Mesodermal cell (in vitro differentiated cells): Measurements from ENCODE around the gene CARD11.
"Not testable (repeated sequence)": the region's sequence is repeated elsewhere in the genome, so short reads cannot be mapped to it uniquely, and the experiment has no call there.

Experiments used
- H3K27ac ChIP-seq: 2 replicates; pipeline ENCODE4 v1.7.0; 2013; ENCODE audit warnings: mild to moderate bottlenecking, low read depth, low read length, moderate library complexity; ENCODE audit not compliant: severe bottlenecking
- H3K36me3 ChIP-seq: 2 replicates; pipeline ENCODE4 v1.7.1; 2013; ENCODE audit warnings: mild to moderate bottlenecking, low read length, moderate library complexity; ENCODE audit not compliant: control insufficient read depth, insufficient read depth
- H3K4me1 ChIP-seq: one replicate; pipeline ENCODE4 v1.7.1; 2013; ENCODE audit warnings: mild to moderate bottlenecking, low read length; ENCODE audit not compliant: insufficient read depth, control insufficient read depth, poor library complexity, severe bottlenecking
- H3K4me3 ChIP-seq: 2 replicates; pipeline ENCODE4 v1.7.0; 2013; ENCODE audit warnings: low read length, control low read depth, mild to moderate bottlenecking; ENCODE audit not compliant: insufficient read depth, poor library complexity, severe bottlenecking; ENCODE audit errors: extremely low read depth
- H3K9me3 ChIP-seq: 2 replicates; pipeline ENCODE4 v1.7.1; 2013; ENCODE audit warnings: mild to moderate bottlenecking, low read length, moderate library complexity; ENCODE audit not compliant: control insufficient read depth
- WGBS, 2 experiments: methylation state at CpG; one replicate each; pipeline ENCODE4 v1.1.5; 2013; ENCODE audit warnings: missing lambda C conversion rate in 2 of 2; ENCODE audit not compliant: insufficient coverage in 2 of 2; 5-methylcytosine and 5-hydroxymethylcytosine counted together

Gene CARD11

DNA sequence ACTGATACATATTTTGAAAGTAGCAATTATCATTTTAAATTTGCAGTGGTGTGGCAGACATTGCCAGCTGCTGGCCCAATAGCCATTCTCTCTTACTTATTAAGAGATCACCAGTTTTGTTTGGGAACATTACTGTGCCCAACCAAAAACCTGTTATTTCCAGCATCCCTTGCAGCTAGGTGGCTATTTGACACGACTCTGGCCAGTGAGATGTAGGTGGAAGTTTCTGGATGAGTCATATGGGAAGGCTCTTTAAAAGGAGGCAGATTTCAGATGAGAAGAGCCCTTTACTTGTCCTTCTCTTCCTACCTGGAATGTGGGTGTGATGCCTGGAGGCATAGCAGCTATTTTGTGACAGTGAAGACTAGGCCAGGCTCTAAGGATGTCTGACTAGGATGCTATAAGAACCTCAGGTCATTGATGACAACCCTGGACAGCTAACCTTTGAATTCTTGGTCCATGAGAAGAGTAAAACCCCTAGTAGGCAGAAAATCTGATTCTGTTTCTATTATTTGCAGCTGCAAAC, 77.9 kb downstream of the CARD11 start:
- WGBS, 2 experiments: no CpG with 5 or more reads among the region's 1 CpG
- peaks cover 18% of the 10 kb centered on the region for H3K9me3 ChIP-seq
- no peaks in the 10 kb centered on the region for H3K36me3 ChIP-seq
- no peak overlapping the region for H3K27ac ChIP-seq
- no peaks in the 10 kb centered on the region for H3K4me1 ChIP-seq
- H3K4me3 ChIP-seq: no peak overlapping the region

DNA sequence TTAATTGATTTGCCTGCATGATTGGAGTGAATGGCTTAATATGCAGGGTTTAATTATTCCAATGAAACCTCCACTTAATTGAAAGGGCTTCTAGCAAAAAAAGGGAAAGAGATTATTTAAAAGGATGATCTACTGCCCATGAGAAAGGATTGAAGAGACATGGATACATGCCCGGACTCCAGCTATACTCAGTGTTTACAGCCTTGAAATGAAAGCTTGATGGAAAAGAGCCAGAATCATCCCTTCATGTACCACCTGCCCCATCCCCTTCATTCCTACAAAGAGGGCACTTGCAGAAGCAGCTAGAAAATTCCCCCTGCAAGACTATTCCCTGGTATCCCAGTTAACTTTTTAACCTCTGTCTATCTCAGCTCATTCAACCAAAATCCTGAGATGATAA, 78.4 kb downstream of the CARD11 start:
- peaks cover 19% of the 10 kb centered on the region for H3K9me3 ChIP-seq
- H3K36me3 ChIP-seq: no peaks in the 10 kb centered on the region
- 75 to 100% methylated on average over 1 of the region's 1 CpG for WGBS, 2 experiments
- no peaks in the 10 kb centered on the region for H3K4me1 ChIP-seq
- no peak overlapping the region for H3K27ac ChIP-seq
- no peak overlapping the region for H3K4me3 ChIP-seq

DNA sequence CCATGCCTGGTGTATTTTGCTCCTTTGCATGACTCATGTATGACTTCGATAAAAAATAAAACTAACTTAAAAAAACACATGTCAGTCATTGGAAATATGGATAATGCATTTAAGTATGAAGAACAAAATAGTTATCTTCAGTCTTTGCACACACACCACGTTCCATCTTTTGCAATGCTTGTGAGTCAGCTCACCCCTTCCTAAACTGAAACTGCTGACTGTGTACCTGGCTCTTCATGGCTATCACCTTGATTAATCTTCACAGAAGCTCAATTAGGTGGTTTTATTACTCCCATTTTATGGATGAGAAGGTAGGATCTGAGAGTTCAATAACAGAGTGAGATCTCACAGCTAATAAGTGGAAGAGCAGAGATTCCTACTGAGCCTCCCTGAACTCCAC, 79.5 kb downstream of the CARD11 start:
- H3K4me1 ChIP-seq: no peaks in the 10 kb centered on the region
- H3K36me3 ChIP-seq: no peaks in the 10 kb centered on the region
- WGBS, 2 experiments: no CpG with 5 or more reads among the region's 2 CpGs
- peaks cover 12% of the 10 kb centered on the region for H3K9me3 ChIP-seq
- H3K4me3 ChIP-seq: no peak overlapping the region
- no peak overlapping the region for H3K27ac ChIP-seq

DNA sequence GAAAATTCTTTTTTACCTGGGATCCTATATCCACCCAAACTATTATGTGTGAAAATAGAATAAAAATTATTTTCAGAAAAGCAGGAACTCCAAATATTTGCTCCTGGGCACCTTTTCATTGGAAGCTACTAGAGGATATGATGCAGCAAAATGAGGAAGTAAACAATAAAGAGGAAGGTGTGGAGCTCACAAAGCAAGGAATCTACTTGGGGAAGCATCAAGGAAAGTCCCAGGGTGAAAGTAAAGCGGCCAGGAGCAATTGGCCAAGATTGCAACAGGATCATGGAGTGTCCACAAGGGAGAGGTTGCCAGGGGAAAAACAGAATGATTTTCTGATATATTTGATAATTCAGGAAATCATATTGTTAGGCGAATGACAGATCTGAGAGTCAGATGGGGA, 80.8 kb downstream of the CARD11 start:
- Histone ChIP-seq H3K27ac (no peak overlapping the region), H3K4me1 (no peaks in the 10 kb centered on the region), H3K4me3 (no peak overlapping the region), H3K9me3 (peaks cover 12% of the 10 kb centered on the region), H3K36me3 (no peaks in the 10 kb centered on the region)
- WGBS, 2 experiments: 88 to 90% methylated on average over 1 to 2 of the region's 2 CpGs

DNA sequence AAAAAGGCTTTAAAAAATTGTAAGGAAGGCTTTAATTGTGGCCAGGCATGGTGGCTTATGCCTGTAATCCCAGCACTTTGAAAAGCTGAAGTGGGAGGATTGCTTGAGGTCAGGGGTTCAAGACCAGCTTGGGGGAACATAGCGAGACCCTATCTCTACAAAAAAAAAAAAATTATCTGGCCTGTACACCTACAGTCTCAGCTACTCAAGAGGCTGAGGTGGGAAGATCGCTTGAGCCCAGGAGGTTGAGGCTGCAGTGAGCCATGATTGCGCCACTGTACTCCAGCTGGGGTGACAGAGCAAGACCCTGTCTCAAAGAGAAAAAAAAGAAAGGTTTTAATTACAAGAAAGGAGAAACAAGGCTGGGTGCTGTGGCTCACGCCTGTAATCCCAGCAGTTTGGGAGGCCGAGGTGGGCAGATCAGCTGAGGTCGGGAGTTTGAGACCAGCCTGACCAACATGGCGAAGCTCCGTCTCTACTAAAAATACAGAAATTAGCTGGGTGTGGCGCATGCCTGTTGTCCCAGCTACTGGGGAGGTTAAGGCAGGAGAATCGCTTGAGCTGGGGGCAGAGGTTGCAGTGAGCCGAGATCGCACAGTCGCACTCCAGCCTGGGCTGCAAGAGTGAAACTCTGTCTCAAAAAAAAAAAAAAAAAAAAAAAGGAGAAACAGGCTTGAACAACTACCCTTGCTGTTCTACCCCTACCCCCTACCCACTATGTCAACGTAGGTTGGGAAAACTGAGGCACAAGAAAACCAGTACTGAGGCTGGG, 83.7 kb downstream of the CARD11 start:
- H3K4me3 ChIP-seq: no peak overlapping the region
- peaks cover 10% of the 10 kb centered on the region for H3K4me1 ChIP-seq
- WGBS, 2 experiments: 86 to 98% methylated on average over 5 to 10 of the region's 14 CpGs
- no peak overlapping the region for H3K27ac ChIP-seq
- H3K36me3 ChIP-seq: no peaks in the 10 kb centered on the region
- H3K9me3 ChIP-seq: peaks cover 5% of the 10 kb centered on the region

DNA sequence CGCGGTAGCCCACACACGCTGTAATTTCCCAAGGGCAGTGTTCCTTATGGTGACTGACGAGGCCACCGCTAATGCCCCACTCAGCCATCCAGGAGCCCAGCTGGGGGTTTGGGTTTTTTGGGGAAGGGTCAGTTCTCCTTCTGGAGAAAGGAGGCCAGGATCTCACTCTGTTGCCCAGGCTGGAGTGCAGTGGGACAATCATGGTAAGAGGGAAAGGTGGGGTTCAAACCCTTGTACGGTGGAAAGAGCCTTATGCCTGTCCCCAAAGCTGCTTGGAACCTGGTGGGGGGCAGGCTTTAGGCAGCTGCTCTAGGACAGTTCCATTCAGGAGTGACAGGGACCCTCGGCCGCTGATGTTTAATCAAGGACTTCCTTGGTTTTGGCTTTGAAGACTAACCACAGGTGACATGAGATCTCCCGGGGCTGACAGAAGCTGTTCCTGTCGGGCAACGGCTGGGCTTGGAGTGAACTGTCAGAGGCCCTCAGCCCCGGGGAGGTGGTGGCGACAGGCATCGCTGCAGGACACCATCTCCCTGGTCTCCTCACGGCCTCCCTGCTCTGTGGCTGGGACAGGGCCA, 84.5 kb downstream of the CARD11 start:
- H3K36me3 ChIP-seq: no peaks in the 10 kb centered on the region
- no peak overlapping the region for H3K4me3 ChIP-seq

DNA sequence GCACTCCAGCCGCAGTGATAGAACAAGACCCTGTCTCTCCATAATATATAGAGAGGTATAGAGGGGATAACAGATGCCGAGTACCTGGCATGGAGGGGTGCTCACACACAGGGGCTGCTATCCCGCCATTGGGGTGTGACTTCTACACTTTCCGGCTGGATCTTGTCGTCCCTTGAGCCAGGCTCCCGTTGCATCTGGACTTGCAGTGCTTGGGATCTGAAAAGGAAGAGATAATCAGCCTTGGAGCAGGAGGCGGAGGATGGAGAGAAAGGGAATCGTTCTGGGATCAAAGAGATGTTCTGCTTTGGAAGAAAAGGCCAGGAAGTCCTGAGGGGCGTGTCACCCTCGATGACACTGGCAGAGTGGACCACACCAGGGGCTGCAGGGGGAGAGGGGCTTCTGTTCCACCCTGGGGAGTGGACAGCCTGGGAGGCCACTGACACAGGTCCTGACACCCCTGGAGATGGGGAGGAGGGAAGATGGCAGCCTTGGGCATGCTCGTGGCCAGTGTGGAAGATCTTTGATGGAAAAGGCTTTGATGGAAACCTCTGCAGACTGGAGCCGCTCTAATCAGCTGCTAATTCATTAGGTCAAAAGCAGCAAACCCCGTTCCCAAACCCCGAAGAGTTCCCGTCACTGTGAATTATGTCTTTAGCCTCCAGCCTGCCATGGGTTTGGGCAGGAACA, 85.1 kb downstream of the CARD11 start:
- no peak overlapping the region for H3K4me3 ChIP-seq
- 89 to 94% methylated on average over 13 of the region's 15 CpGs for WGBS, 2 experiments

More for the DNA sequence above, 84.5 kb downstream of the CARD11 start:
- Histone ChIP-seq H3K4me1 (peaks cover 10% of the 10 kb centered on the region), H3K9me3 (peaks cover 5% of the 10 kb centered on the region), H3K27ac (no peak overlapping the region)
- WGBS, 2 experiments: 92 to 94% methylated on average over 11 to 13 of the region's 15 CpGs

DNA sequence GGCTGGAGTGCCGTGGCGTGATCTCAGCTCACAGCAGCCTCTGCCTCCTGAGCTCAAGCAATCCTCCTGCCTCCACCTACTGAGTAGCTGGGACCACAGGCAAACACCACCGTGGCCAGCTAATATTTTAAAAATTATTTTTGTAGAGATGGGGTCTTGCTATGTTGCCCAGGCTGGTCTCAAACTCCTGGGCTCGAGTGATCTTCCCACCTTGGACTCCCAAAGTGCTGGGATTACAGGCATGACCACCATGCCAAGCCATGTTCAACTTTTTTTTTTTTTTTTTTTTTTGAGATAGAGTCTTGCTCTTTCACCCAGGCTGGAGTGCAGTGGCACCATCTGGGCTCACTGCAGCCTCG, 86.3 kb downstream of the CARD11 start:
- not testable (repeated sequence) for H3K4me3 ChIP-seq, H3K4me1 ChIP-seq
- WGBS, 2 experiments: 70 to 100% methylated on average over 2 to 3 of the region's 5 CpGs

More for the DNA sequence above, 85.1 kb downstream of the CARD11 start:
- Histone ChIP-seq H3K27ac (no peak overlapping the region), H3K4me1 (peaks cover 10% of the 10 kb centered on the region), H3K36me3 (no peaks in the 10 kb centered on the region), H3K9me3 (peaks cover 5% of the 10 kb centered on the region)

DNA sequence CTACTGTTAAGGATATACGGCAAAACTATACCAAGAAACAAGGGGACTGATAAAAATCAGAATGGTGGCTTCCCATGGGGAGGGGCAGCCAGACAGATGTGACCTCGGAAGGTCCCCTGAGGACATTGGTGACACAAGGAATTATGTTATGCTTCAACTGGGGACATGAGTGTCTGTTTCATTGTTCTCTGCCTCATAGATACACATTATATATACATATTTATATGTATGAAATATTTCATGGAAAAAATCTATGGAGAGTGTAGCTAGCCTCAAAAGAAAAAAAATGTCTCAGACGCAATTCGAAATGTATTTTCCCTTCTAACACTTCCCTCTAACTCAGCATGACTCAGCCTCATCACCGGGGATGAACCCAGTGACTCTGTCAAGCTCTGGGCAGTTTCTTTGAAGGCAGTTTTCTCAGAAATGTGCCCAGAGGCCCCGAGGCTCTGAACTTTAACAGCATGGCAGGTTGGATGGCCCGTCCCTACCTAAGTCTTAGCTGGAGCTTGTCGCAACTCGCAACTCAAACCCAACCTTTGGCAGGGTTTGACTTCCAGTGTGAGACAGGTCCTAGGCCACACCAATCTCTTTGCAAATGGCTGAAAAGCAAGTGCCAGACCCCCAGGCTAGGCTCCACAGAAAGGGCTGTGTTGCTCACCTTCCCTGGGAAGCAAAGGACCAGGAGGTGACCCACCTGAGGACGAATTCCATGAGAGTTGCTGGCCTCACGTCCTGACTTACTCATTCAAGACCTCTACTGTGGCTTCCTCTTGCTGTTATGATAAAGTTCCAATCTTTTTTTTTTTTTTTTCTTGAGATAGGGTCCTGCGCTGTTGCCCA, 86.9 kb downstream of the CARD11 start:
- peak overlapping the region; percentile 39 for H3K27ac ChIP-seq
- WGBS, 2 experiments: 78 to 79% methylated on average over 6 to 7 of the region's 12 CpGs
- H3K4me3 ChIP-seq: no peak overlapping the region
- peaks cover 10% of the 10 kb centered on the region for H3K4me1 ChIP-seq
- no peaks in the 10 kb centered on the region for H3K36me3 ChIP-seq
- peaks cover 5% of the 10 kb centered on the region for H3K9me3 ChIP-seq

More for the DNA sequence above, 86.3 kb downstream of the CARD11 start:
- H3K36me3 ChIP-seq, H3K9me3 ChIP-seq, H3K27ac ChIP-seq: not testable (repeated sequence)

DNA sequence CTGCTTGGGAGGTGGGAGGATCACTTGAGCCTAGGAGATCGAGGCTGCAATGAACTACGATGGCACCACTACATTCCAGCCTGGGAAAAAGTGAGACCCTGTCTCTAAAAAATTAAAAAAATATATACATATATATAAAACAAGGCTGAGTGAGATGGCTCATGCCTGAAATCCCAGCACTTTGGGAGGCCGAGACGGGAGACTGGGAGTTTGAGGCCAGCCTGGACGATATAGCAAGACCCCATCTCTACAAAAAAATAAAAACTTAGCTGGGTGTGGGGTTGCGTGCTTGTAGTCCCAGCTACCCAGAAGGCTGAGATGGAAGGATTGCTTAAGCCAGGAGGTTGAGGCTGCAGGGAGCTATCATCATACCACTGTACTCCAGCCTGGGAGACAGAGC, 87.6 kb downstream of the CARD11 start:
- Histone ChIP-seq H3K36me3 (no peaks in the 10 kb centered on the region), H3K4me3 (no peak overlapping the region), H3K9me3 (peaks cover 6% of the 10 kb centered on the region), H3K4me1 (peaks cover 10% of the 10 kb centered on the region), H3K27ac (no peak overlapping the region)
- WGBS, 2 experiments: no CpG with 5 or more reads among the region's 6 CpGs
